ENCODE measurements around the gene MRPL55.

MRPL55 gene

DNA sequence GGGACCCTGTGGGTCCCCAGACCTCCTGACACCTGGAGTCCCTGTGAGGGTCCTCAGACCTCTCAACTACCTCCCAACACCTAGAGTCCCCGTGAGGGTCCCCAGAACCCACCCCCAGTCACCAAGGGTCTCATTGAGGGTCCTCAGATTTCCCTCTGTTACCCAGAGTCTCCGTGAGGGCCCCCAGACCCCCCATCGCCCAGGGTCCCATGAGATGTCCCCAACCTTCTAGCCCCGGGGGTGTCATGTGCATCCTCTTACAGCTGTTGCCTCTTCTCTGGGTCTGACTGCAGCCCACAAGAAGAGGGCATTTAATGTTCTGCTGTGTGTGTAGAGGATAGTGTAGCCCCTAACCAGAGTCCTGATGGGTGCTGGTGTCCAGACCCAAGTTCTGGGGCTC lies 38.7 kb upstream of the MRPL55 start:
- DNase-seq (ENCODE audit: low read depth), result no peak
- H3K4me3 ChIP-seq (ENCODE audit: control insufficient read depth, low read depth, low read length), result no peak overlapping the region
- TF ChIP-seq, protein P1, sequence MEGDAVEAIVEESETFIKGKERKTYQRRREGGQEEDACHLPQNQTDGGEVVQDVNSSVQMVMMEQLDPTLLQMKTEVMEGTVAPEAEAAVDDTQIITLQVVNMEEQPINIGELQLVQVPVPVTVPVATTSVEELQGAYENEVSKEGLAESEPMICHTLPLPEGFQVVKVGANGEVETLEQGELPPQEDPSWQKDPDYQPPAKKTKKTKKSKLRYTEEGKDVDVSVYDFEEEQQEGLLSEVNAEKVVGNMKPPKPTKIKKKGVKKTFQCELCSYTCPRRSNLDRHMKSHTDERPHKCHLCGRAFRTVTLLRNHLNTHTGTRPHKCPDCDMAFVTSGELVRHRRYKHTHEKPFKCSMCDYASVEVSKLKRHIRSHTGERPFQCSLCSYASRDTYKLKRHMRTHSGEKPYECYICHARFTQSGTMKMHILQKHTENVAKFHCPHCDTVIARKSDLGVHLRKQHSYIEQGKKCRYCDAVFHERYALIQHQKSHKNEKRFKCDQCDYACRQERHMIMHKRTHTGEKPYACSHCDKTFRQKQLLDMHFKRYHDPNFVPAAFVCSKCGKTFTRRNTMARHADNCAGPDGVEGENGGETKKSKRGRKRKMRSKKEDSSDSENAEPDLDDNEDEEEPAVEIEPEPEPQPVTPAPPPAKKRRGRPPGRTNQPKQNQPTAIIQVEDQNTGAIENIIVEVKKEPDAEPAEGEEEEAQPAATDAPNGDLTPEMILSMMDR (IDR thresholded peaks at IDR 0.05; ENCODE audit: control insufficient read depth, insufficient read depth, low read depth, low read length, missing control alignments), result no peak

DNA sequence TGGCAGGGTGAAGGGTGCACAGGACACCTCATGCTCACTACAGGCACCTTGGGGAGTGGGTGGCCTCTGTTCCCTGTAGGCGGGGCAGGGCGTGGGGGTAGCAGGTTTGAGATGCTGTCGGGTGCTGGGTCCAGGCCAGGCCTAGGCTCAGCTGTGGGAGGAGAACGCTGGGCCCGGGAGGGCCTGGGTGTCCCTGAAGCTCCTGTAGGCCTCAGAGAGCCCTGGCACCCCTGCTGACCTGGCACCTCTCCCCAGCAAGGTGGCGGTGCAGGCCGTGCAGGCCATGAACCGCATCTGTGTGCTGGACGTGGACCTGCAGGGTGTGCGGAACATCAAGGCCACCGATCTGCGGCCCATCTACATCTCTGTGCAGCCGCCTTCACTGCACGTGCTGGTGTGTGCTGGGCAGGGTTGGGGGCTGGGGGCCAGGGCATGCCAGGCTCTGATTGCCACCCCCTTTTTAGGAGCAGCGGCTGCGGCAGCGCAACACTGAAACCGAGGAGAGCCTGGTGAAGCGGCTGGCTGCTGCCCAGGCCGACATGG lies 38.1 kb upstream of the MRPL55 start:
- TF ChIP-seq, protein P1 (IDR thresholded peaks at IDR 0.05; ENCODE audit: control insufficient read depth, insufficient read depth, low read depth, low read length, missing control alignments), result no peak
- no peak overlapping the region for H3K4me3 ChIP-seq (ENCODE audit: control insufficient read depth, low read depth, low read length)
- DNase-seq (ENCODE audit: low read depth), result no peak

DNA sequence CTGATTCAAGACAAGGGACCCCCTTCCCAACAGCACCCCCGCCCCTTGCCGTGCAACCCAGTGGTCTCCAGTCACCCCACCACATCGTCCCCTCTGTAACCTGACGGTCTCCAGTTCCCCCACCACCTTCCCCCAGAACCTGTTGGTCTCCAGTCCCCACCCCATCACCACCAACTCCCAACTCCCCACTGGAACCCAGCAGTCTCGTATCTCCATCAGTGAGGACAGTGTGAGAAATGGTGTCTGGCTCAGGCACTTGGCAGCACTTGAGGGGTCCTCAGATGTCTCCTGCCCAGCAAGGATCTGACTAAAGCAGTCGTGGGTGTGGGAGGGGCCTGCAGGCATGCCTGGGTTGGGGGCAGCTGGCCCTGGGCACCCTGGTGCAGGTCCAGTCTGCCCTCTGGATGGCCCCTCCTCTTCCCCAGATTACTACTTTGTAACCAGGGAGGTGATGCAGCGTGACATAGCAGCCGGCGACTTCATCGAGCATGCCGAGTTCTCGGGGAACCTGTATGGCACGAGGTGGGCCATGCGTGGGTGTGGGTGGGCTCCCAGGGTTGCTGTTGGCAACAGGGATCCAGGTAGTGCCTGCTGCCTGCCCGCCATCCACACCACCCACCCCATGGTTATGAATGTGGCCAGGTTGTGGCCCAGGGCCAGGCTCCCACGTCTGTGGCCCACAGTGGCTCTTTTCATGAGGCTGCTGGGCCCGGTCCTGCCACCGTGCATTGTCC lies 37.5 kb upstream of the MRPL55 start:
- H3K4me3 ChIP-seq (ENCODE audit: control insufficient read depth, low read depth, low read length), result no peak overlapping the region
- TF ChIP-seq, protein P1 (IDR thresholded peaks at IDR 0.05; ENCODE audit: control insufficient read depth, insufficient read depth, low read depth, low read length, missing control alignments), result no peak
- no peak for DNase-seq (ENCODE audit: low read depth)

DNA sequence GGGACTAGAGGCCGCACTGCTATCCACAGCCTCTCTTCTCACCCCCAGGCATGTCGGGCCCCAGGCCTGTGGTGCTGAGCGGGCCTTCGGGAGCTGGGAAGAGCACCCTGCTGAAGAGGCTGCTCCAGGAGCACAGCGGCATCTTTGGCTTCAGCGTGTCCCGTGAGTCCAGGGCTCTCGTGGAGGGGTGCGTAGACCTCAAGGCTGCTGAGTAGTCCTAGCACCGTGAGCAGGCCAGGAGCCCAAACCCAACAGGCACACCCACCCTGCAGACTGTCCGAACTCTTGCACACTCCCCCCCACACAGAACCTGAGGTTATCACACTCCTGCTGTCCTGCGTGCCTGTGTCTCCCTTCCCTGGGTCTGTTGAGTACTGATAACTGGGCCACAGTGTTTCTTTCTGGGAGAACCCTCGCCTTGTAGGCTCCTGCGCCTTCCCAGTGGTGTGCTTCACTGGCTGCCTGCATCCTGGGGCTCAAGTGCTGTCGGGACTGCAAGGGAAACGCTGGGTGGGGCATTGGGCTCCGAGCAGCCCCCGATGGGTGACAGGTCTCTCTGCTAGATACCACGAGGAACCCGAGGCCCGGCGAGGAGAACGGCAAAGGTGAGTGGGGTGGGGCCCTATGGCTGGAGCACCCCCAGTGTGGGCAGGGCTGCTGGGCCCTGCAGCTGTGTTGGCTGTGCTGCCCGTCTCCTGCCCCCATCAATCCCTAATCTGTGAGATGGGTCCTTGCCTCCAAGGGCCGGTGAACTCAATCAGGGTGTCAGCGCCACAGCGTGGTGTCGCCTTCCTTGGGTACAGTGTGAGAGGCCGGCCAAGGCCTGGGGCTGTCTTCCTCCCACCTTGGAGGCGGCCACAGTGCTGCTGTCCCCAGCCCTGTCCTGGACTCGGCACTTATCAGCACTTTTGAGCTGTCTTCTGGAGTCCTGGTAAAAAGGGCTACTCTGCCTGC lies 36.6 kb upstream of the MRPL55 start:
- no peak for DNase-seq (ENCODE audit: low read depth)
- TF ChIP-seq, protein P1 (IDR thresholded peaks at IDR 0.05; ENCODE audit: control insufficient read depth, insufficient read depth, low read depth, low read length, missing control alignments), result no peak
- no peak overlapping the region for H3K4me3 ChIP-seq (ENCODE audit: control insufficient read depth, low read depth, low read length)

DNA sequence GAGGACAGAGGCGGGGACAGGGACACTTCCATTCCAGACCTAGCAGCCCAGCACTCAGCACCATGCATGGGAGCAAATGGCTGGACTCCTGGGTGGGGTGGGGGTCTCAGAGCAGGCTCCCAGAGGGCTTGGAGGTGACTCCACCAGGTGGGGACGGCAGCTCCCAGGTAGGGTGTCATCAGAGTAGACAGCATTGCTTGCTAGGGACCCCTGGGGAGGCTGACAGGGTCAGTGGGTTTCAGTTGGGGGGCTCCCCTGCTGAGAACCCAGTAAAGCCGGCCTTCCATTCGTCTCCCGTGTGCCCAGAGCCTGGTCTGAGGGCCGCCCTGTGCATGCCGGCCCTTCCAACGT lies 35.9 kb upstream of the MRPL55 start:
- DNase-seq (ENCODE audit: low read depth), result no peak
- TF ChIP-seq, protein P1 (IDR thresholded peaks at IDR 0.05; ENCODE audit: control insufficient read depth, insufficient read depth, low read depth, low read length, missing control alignments), result no peak
- no peak overlapping the region for H3K4me3 ChIP-seq (ENCODE audit: control insufficient read depth, low read depth, low read length)

DNA sequence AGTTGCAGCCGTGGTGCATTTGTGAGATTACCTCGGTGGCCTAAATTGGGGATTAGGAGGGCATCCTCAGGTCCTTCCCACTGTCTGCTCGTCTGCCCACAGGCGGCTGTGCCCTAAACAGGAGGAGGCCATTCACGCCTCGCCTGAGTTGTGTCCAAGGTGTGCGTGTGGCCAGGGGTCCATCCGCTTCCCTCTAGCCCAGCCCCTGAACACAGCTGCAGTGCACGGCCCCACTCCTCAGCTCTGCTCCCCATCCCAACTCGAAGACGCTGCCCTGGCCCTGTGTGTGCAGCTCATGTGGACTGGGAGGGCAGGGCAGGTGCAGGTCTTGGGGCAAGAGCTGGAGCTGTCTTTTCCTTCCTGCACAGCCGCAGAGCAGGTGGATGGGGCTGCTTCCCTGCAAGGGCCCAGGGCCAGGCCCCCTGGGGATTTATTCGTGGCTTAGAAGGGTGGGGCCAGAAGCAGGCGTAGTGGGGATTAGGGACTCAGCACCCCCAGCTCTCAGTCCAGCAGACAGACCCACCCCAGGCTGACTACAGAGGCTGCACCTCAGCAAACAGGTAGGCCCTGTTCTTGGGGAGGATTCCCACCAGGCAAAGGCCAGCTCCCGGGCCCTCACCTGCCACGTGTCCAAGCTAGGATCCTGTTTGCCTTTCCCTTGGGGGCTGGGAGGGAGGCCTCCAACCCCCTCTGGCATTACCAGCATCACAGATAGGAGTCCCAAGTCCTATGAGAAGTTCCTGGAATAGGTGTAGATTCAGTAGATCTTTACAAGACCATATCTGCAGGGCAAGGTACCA lies 35.3 kb upstream of the MRPL55 start:
- no peak for DNase-seq (ENCODE audit: low read depth)
- TF ChIP-seq, protein P1 (IDR thresholded peaks at IDR 0.05; ENCODE audit: control insufficient read depth, insufficient read depth, low read depth, low read length, missing control alignments), result no peak
- H3K4me3 ChIP-seq (ENCODE audit: control insufficient read depth, low read depth, low read length), result no peak overlapping the region
